ENCODE data around the gene CYSLTR2. TPM values are rescaled to one million over a fixed set of nuclear protein-coding genes. Genes with fewer than 3 reads are reported as not detected.

Gene CYSLTR2
- total RNA-seq, 4 donors from 2014 or later: 0.80 to 1.2 (median 0.83) TPM; not detected in 1

DNA sequence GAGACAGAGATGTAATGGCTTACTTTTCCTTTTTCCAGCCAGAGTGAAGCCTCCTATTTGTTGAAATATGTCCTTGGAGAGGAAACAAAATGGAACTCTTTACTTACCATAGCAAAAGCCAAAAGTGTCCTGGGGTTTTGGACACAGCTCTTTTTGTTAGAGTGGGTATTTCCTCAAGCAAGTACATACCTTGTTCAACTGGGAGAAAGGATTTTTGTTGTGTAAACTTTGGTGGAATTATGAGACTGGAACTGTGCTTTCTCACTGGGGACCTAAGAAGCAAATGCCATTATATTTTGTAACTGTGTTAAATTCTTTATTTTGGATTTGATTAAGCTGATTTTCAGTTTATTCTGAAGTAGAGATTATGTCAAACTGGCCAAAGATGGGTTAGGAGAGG lies 58.4 kb downstream of the CYSLTR2 start:
- TF ChIP-seq CTCF (IDR thresholded peaks at IDR 0.05): no peak
- no peak for TF ChIP-seq POLR2A (IDR thresholded peaks at IDR 0.05)
- H3K4me1 ChIP-seq: no peaks in the 10 kb centered on the region
- no peak for DNase-seq
- H3K27me3 ChIP-seq: no peaks in the 10 kb centered on the region
- H3K27ac ChIP-seq: no peak overlapping the region
- peaks cover 0 to 8% (median 0%) of the 10 kb centered on the region in 4 donors for H3K9me3 ChIP-seq
- no peak overlapping the region for H3K4me3 ChIP-seq
- H3K36me3 ChIP-seq: no peaks in the 10 kb centered on the region

- Histone ChIP-seq H3K4me3 (no peak overlapping the region), H3K9me3 (peaks cover 0 to 23% (median 3%) of the 10 kb centered on the region in 4 donors), H3K36me3 (no peaks in the 10 kb centered on the region), H3K27ac (no peak overlapping the region), H3K4me1 (no peaks in the 10 kb centered on the region), H3K27me3 (no peaks in the 10 kb centered on the region)
- TF ChIP-seq POLR2A (IDR thresholded peaks at IDR 0.05) (no peak), CTCF (IDR thresholded peaks at IDR 0.05) (no peak)
- DNase-seq: no peak
Measured at GRCh38 chr13:48715977-48716376, 62.2 kb downstream of the CYSLTR2 start.

DNA sequence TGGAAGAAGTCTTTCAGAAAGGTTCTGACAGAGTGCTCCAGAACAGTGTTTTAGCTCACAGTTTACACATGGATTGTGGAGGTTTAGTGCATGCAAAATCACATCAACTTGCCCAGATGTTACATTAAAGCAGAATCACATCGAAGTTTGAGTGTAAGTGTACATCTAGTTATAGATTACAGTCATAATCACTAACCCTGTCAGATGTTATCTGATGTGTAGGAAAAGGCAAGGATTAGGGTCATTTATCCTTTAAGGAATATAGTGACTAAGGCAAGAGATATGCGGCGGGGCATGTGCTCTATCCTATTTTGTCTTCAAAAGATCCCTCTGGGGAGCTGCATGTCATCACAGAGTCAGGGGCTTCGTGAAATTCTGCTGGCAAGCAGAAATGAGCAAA lies 66.9 kb downstream of the CYSLTR2 start:
- Histone ChIP-seq H3K4me3 (no peak overlapping the region), H3K27me3 (no peaks in the 10 kb centered on the region), H3K27ac (no peak overlapping the region), H3K36me3 (no peaks in the 10 kb centered on the region), H3K4me1 (no peaks in the 10 kb centered on the region), H3K9me3 (peaks cover 0 to 19% (median 3%) of the 10 kb centered on the region in 4 donors)
- DNase-seq: no peak
- TF ChIP-seq CTCF (IDR thresholded peaks at IDR 0.05): no peak
- TF ChIP-seq POLR2A (IDR thresholded peaks at IDR 0.05): no peak

DNA sequence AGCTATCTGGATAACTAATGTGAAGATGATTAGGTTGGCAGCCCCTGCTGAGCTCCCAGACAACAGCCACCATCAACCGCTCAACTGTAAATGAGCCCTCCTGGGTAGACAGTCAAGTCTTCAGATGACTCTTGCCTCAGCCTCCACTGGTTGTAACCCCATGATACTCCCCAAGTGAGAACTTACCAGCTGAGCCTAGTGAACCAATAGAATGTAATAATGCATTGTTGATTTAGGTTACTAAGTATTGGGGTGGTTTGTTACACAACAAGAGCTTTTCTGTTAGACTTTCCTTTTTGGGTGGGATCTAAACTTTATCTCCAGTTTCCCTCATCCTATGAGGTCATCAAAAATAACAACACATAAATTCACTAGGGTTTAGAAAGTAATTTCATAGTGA lies 69.4 kb downstream of the CYSLTR2 start:
- no peak for TF ChIP-seq POLR2A (IDR thresholded peaks at IDR 0.05)
- no peak for TF ChIP-seq CTCF (IDR thresholded peaks at IDR 0.05)
- Histone ChIP-seq H3K36me3 (no peaks in the 10 kb centered on the region), H3K4me3 (no peak overlapping the region), H3K27me3 (no peaks in the 10 kb centered on the region), H3K27ac (no peak overlapping the region), H3K4me1 (no peaks in the 10 kb centered on the region), H3K9me3 (peaks cover 0 to 15% (median 0%) of the 10 kb centered on the region in 4 donors)
- DNase-seq: no peak

DNA sequence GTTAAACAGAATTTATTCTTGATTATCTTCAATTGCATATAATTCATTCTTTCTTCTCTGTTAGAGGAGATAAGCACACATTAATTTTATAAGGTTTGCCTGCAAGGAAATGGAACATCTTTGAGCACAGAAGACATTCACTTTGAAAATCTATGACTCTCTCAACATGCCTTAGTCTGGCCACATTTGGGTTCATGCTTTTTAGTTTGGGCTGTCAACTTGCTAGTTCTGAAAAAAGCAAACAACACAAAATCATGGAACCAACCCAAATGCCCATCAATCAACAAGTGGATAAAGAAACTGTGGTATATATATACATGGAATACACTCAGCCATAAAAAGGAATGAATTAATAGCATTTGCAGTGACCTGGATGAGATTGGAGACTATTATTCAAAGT lies 71.5 kb downstream of the CYSLTR2 start:
- no peaks in the 10 kb centered on the region for H3K4me1 ChIP-seq
- peaks cover 0 to 3% (median 0%) of the 10 kb centered on the region in 4 donors for H3K9me3 ChIP-seq
- TF ChIP-seq POLR2A (IDR thresholded peaks at IDR 0.05) (no peak), CTCF (IDR thresholded peaks at IDR 0.05) (no peak)
- H3K36me3 ChIP-seq: no peaks in the 10 kb centered on the region
- no peak overlapping the region for H3K27ac ChIP-seq
- H3K4me3 ChIP-seq: no peak overlapping the region
- DNase-seq: no peak
- H3K27me3 ChIP-seq: no peaks in the 10 kb centered on the region

- no peak for DNase-seq
- H3K36me3 ChIP-seq: no peaks in the 10 kb centered on the region
- no peaks in the 10 kb centered on the region for H3K9me3 ChIP-seq
- peaks cover 0 to under 1% (median 0%) of the 10 kb centered on the region in 4 donors for H3K4me1 ChIP-seq
- H3K27me3 ChIP-seq: no peaks in the 10 kb centered on the region
- H3K27ac ChIP-seq: no peak overlapping the region
- H3K4me3 ChIP-seq: no peak overlapping the region
- TF ChIP-seq POLR2A (IDR thresholded peaks at IDR 0.05) (no peak), CTCF (IDR thresholded peaks at IDR 0.05) (no peak)
Measured at GRCh38 chr13:48726711-48727110, 73.0 kb downstream of the CYSLTR2 start.
